Measurements from ENCODE around the gene BCOR.

The BCOR gene

DNA sequence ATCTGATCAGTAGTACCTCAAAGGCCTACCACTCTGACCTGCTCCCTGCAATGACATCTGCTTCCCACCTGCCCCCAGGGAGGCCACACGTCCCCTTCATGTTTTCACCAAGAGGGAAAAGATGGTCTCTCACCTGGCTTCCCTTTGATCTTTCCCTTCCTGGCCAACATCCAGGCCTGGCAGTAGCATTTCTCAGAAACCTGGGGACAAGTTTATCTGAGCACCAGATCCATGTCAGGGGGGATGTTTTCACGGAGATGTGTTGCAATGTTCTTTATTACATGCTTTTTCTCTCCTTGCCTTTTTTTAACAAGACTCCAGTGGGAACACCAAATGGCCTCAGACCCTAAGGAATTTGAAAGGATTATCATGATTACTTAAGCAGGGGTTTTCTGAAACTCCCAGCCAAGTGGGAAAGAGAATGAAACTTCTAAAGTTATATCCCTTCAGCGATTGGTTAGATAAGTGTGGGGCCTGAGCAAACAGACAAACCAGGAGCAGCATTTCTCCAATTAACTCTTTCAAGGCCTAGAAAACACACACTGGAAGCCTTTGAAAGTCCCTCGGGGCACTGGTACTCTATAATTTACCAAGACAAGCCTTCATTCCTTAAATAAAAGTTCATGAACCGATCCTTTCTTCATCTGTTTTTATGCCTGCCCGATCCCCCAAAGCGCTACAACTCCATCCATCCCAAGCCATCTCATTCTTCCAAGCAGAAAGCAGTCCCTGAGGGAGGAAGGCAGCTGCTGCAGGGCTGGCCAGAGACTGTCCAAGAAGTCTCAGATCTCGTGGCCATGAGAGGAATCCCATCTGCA, 94.1 kb downstream of the BCOR start:
- no peak for DNase-seq (ENCODE audit: low read depth)

- DNase-seq (ENCODE audit: low read depth) = no peak
Observed at GRCh38 chrX:40003071-40003427, 94.7 kb downstream of the BCOR start.

All from EH (cell line).